GM21528 (cell line): ENCODE results near the gene CYP4F22.
A peak's percentile ranks its signal among the peaks of the same experiment; 100 is the strongest.
"Not testable (repeated sequence)": the region's sequence is repeated elsewhere in the genome, so short reads cannot be mapped to it uniquely, and the experiment has no call there.

Experiments used
- ATAC-seq: cut with Tn5 transposase; IDR thresholded peaks from one replicate; pipeline ENCODE4 v1.9.1; 2021; ENCODE audit warnings: mild to moderate bottlenecking, moderate library complexity; ENCODE audit not compliant: unreplicated experiment, low FRiP score

Gene CYP4F22

DNA sequence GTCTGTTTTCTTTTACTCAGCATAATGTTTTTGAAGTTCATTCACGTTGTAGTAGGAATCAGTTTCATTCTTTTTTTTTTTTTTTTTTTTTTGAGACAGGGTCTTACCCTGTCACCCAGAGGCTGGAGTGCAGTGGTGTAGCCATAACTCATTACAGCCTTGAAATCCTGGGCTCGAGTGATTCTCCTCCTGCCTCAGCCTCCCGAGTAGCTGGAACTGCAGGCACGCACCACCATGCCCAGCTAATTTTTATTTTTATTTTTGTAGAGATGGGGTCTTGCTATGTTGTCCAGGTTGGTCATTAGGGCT, 25.2 kb downstream of the CYP4F22 start:
- not testable (repeated sequence) for ATAC-seq

DNA sequence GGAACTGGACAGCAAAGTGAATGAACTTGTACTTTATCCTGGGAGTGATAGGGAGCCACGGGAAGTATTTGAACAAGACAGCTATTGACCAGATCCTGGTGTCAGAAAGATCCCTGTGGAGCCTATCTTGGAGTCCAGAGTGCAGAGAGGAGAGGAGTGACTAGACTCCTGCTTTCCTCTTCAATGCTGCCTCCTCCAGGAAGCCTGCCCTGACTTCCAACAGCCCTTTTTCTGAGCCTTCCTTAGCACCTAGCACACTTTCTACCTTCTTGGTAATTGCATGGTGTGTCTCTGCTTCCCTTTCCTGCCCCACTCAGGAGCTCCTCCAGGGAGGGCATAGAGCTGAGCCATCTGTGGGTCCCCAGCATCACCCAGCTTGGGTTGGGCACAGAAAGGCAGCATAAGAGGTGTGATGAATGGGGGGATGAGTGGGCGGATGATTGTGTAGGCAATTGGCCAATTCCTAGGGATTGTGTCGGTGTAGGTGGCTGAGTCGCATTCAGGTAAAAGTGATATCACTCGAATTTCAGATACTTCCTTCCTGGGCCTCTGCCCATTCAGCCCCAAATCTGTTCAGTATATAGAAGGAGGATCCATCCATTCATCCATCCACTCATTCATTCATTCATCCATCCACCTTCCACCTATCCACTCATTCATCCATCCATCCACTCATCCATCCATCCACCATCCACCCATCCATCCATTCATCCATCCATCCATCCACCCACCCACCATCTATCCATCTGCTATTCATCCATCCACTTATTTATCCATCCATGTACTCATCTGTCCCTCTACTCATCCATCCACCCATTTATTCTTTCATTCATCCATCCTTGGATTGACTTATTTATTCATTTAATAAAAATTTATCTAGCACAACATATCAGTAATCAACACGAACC, 26.9 kb downstream of the CYP4F22 start:
- ATAC-seq = no peak

DNA sequence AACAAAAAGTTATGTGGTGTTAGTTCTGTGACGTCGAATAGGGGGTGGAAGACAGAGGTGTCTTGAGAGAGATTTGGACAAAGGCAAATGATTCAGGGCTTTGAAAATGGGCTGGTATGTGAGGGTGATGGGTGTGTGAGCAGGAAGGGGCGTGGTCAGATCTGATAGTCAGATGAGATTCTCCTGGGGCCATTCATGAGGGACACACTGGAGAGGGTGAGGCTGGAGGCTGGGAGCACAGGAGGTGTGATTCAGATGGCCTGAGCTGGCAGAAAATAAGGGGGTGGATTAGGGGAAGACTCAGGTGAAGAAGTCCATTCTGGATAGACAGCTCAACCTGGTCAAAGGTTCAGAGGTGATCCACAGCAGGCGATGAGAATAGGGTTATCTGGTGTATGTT, 28.0 kb downstream of the CYP4F22 start:
- ATAC-seq = no peak

DNA sequence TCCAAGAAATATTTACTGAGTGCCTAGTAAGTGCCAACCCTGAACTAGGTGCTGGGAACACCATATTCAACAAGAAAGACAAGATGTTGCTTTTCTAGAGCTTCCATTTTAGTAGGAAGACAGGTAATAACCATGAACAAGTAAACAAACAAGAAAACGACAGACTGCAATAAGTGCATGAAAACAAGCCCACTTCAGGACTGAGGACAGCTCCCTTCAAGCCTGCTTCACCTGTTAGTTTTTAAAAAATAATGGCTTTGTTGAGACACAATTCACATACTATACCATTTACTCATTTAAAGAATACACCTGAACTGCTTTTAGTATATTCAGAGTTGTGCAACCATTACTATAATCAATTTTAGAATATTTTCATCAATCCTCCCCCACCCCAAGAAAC, 30.4 kb downstream of the CYP4F22 start:
- no peak for ATAC-seq

DNA sequence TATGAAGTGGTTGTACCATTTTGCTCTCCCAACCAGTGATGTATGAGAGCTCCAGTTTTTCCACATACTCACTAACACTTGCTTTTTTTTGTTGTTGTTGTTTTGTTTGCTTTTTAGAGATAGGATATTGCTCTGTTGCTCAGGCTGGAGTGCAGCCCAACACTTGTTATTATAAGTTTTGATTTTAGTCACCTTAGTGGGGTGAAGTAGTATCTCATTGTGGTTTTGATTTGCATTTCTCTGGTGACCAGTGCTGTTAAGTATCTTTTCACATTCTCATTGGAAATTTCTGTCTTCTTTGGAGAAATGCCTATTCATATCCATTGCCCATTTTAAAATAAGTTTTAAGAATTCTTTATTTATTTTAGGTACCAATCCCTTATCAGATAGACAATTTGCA, 31.3 kb downstream of the CYP4F22 start:
- ATAC-seq = no peak

DNA sequence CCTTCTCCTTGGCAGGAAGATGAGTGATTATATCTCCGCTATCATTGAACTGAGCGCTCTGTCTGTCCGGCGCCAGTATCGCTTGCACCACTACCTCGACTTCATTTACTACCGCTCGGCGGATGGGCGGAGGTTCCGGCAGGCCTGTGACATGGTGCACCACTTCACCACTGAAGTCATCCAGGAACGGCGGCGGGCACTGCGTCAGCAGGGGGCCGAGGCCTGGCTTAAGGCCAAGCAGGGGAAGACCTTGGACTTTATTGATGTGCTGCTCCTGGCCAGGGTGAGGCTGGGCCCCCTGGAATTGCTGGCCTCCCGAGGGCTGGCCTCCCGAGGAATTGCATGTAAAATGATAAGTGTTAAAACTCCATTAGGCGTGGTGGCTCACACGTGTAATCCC, 32.1 kb downstream of the CYP4F22 start:
- ATAC-seq = no peak

DNA sequence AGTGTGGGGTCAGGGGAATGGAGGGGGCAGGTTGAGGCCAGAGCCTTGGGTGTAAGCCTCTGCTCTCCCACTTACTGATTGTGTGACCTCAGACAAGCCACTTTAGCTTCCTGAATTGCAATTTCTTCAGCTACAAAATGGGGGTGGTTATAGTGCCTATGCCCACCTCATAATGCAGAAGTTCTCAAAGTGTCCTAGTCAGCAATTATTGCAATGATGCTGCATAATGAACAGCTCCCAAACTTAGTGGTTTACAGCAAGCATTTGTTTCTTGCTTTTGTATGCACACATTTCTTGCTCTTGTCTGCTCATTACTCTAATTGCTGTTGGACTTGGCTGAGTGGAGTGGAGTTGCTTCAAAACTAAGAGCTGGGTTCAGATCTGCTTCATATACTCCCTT, 36.0 kb downstream of the CYP4F22 start:
- ATAC-seq = no peak

DNA sequence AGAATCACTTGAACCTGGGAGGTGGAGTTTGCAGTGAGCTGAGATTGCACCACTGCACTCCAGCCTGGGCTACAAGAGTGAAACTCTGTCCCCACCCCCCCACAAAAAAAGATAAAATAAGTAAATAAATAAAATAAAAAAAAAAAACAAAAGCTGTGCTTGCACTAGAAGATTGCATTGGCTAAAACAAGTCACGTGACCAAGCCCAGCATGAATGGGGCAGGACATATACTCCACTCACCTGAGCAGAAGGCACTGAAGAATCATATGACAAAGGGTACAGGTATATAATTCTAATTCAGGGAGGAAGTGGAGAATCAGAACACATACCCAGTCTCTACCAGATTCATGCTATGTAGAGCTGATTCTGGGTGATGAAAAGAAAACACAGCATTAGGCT, 36.6 kb downstream of the CYP4F22 start:
- ATAC-seq = no peak

DNA sequence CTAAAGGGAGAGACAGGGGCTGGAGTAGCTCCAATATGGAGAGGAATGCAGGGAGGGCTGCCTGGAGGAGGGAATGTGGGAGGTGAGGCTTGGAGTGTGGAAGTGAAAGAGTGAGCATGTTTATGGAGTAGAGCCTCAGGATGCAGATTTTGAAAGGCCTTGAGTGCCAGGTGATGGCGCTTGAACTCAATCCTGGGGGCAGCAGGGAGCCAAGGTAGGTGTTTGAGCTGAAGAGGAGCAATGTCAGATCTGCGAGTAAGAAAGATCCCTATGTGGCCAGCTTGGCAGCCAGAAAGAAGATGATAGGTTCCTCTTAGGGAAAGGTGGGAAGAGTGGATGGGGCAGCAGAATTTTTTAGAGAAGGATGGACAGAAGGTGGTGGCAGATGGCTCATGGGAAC, 40.3 kb downstream of the CYP4F22 start:
- no peak for ATAC-seq

DNA sequence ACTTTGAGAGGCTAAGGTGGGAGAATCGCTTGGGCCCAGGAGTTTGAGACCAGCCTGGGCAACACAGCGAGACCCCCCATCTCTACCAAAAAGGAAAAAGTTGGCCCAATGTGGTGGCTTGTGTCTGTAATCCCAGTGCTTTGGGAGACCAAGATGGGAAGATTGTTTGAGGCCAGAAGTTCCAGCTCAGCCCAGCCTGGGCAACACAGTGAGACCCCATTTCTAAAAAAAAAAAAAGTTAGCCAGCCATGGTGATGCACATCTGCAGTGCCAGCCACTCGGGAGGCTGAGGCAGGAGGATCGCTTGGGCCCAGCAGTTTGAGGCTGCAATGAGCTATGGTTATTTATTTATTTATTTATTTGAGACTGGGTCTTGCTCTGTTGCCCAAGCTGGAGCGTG, 41.3 kb downstream of the CYP4F22 start:
- ATAC-seq = no peak

DNA sequence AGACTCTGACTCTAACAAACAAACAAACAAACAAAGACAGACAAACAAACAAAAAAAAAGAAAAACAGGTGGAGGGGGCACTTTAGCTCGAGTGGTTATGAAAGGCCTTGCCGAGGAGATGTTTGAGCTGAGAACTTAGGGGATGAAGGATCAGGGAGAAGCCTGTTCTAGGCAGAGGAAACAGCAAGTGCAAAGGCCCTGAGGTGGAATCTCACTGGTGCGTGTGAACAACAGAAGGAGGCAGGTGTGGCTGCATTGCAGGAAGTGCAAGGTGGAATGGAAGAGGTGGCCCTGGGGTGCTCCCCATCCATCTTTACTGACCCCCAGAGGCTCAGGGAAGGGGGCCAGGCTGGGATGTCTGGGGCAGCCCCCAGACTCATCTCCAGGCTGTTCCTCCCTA, 41.9 kb downstream of the CYP4F22 start:
- ATAC-seq = no peak

DNA sequence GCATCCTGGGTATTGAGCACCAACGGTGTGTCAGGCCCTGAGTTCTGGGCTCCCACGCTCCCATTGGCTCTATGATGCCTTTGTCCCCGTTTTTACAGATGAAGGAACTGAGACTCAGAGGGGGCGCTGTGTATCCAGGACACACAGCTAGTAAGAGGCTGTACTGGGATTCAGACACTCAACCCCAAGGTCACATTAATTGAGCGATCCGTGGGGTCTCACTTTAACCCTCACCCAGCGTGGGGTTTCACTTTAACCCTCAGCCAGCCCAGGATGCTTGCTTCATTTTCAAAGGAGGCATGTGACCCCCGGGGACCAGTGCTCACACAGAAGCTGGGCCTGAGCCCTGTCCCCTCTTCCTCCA, 42.6 kb downstream of the CYP4F22 start:
- ATAC-seq = no peak

DNA sequence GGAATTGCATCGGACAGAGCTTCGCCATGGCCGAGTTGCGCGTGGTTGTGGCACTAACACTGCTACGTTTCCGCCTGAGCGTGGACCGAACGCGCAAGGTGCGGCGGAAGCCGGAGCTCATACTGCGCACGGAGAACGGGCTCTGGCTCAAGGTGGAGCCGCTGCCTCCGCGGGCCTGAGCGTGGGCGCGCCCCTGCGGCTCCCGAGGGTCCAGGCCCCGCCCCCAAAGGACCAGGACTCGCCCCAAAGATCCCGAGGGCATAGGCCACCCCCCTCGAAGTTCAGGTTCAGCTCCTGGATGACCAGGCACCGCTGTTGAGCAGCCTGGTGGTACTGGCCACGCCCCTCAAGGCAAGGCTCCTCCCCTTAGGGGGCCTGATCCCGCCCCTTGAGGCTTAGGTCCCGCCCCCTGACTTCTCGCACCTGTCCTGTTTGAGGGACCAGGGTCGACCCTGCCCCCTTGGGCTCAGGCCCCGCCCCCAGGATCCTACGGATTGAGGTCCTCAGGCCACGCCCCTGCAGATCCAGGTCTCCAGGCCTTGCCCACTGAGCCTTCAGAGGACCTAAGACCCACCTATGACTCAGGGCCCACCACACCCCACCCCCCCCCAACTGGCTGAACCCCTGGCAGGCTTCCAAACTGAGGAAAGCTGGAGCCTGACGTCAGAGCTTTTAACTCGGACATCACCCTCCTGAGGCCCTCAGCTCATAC, 43.1 kb downstream of the CYP4F22 start:
- no peak for ATAC-seq

DNA sequence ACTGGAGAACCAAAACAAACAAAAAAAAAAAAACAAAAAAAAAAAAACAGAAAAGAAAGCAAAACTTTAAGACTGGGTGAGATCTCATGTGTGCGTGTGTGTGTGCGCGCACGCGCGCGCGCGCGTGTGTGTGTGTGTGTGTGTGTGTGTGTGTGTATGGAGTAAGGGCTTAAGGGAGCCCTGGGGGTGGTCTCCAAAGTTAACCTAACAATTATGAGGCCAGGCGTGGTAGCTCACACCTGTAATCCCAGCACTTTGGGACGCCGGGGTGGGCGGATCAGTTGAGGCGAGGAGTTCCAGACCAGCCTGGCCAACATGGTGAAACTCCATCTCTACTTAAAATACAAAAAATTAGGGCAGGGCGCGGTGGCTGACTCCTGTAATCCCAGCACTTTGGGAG, 46.7 kb downstream of the CYP4F22 start:
- ATAC-seq = no peak

DNA sequence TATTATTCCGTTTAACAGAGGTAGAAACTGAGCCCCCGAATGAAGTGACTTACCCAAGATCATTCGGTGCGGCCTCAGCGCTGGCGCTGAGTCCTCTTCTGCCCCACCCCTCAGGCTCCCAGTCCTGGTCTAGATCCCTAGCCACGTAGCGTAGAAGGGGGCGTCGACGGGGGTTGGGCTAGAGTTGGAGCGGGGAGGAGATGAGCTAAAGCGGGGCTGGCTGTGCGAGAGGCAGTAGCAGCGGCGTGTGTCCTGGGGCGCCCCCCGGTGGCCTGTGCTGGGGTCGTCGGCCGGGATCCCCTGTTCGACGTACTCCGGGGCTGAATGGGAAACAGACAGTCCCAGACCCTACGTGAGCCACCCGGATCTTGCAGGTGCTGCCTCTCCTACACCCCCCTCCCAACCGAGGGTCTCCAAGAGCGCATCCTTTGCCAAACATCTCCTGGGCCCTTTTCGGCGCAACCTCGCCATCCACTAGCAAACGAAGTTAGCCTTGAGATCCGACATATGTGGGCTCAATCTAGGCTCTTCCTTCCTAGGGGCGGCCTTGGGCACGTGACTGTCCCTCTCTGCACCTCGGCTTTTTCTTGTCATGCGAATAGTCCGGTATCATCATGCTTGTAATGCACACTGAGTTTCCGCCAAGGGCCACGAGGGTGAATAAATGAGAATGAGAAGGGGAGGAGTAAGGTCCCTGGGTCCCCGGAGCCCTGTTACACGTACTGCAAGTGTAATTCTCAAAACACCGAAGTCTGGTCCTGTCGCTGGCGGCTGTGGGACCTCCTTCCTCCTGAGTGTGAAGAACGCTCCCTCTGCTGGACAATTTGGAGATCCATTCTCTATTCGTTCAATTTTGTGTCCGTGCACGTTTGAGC, 47.7 kb downstream of the CYP4F22 start:
- peak; percentile 70 for ATAC-seq

DNA sequence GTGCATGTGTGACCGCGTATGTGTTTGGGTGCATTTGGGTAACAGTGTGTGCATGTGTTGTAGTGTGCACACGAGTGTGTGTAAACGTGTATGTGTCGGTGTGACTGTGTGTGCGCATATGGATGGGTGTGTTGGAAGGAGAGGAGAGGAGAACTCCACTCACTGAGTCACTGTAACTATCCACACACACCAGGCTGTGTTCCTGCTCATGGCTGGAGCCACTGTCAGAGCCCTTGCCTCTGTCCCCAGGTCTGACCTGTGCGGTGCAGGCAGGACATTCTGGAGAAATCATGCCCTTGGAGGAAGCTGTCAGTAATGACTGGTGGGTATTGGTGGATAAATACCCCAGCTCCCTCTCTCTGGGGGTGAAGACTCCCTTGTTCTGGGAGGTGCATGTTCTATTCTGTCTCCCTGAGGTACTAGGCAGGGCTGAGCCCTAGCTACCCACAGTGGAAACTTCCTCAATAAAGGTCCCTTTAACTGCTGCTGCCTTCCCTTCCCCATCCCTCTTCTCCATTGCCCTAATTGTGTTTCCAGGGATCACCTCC, 48.4 kb downstream of the CYP4F22 start:
- ATAC-seq = peak; percentile 8

DNA sequence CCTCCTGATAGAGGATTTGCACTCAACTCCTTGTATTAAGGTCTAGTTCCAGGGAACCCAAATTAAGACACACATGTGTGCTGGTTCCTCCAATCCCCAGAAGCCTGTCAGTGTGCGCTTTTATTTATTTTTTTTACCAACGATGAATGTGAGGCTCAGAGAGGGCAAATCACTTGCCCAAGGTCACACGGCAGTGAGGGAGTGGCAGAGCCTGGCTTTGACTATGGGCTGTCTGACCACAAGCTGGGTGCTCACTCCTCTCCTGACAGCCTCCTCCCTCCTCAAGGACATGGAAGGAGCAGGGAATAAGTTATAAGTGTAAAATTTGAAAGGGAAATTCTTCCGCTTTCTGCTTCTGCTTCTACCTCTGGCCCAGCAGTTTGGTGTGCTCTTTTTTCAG, 48.9 kb downstream of the CYP4F22 start:
- ATAC-seq = no peak

DNA sequence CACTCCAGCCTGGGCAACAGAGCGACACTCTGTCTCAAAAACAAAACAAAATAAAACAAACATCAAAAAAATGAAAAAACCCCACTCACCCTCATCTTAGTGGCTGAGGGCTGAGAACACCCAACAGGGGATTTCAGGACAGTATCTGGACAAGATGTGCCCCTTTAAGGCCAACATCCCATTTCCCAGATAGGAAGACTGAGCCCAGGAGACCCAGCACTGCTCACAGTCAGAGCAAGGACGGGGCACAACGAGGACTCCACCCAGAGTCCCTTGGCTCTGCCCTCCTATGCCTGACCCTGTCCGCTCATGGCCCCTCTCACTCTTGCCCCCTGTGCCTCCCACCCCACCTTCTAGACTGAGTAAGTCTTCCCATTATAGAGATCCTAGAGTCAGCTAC, 53.8 kb downstream of the CYP4F22 start:
- no peak for ATAC-seq

DNA sequence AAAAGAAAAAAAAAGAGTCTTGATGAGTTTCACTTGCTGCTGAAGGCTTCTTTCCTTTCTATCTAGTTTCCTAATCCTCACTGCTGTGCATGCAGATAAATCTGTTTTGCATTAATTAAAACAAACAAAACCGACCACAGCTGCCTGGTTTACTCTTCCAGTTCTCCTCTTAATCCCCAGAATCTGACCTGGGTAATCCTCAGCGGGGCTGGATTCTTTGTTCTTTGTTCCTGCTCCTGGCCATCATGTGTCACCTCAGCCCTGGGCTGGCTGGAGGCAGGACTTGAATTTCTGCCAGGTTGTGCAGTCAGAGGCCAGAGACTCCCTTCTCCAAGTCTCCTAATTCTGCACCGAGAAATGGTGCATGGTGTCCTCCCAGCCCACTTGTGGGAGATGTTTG, 54.5 kb downstream of the CYP4F22 start:
- ATAC-seq = no peak

DNA sequence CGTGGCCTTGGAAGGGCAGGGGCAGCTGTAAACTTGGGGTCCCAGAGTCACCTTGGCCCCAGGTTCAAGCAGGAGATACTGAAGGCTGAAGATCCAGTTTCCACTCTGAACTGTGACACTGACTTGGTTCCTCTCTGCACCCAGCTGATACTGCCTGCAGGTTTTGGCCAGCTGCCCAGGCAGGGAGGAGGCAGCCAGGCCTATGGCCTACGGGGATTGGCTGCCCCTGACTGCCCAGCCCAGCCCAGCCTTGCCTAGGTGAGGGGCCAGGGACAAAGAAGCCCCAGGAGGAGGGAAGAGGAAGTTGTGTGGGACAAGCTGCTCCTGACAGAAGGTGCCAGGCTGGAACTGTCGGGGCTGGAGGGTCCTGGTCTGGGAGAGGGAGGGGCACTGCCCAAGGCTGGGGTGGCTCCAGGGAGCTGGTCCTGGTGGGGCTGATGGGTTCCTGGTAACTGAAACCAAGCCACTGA, 55.0 kb downstream of the CYP4F22 start:
- no peak for ATAC-seq

DNA sequence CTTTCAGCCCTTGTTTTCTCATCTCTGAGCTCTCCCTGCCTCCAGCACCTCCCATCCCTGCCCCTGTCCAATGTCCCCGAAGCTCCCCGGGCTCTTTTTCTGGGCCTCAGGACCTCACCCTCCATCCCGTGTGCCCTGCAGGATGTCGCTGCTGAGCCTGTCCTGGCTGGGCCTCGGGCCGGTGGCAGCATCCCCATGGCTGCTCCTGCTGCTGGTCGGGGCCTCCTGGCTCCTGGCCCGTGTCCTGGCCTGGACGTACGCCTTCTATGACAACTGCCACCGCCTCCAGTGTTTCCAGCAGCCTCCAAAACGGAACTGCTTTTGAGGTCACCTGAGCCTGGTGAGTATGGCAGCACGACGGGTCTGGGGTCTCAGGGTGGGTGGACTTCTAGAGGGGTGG, 55.6 kb downstream of the CYP4F22 start:
- ATAC-seq = no peak
